HEK293 (cell line): ENCODE data around the gene CADPS2.

Experiments
- CTCF ChIP-seq: fragments of 450-650 bp; formaldehyde crosslinking; IDR thresholded peaks from 2 replicates; pipeline ENCODE4 v1.5.1; 2016; ENCODE audit warnings: missing biosample characterization, missing genetic modification characterization
- GLIS2 ChIP-seq: fragments of 450-650 bp; formaldehyde crosslinking; IDR thresholded peaks from 2 replicates; pipeline ENCODE4 v1.5.1; 2016; ENCODE audit warnings: missing biosample characterization, missing genetic modification characterization
- KLF9 ChIP-seq: fragments of 450-650 bp; formaldehyde crosslinking; IDR thresholded peaks from 2 replicates; pipeline ENCODE4 v1.5.1; 2016; ENCODE audit warnings: missing biosample characterization, missing genetic modification characterization, low read depth
- PBX3 ChIP-seq: sonication (generic); formaldehyde crosslinking; IDR thresholded peaks from 2 replicates; pipeline ENCODE4 v1.8.1; 2022; ENCODE audit warnings: mild to moderate bottlenecking, moderate library complexity, missing genetic modification reagents
- SALL2 ChIP-seq: fragments of 450-650 bp; formaldehyde crosslinking; IDR thresholded peaks from 2 replicates; pipeline ENCODE4 v1.5.0; 2017; ENCODE audit warnings: missing biosample characterization, mild to moderate bottlenecking, missing genetic modification characterization, borderline replicate concordance
- SP2 ChIP-seq: fragments of 450-650 bp; formaldehyde crosslinking; IDR thresholded peaks from 2 replicates; pipeline ENCODE4 v1.5.1; 2016; ENCODE audit warnings: missing biosample characterization, missing genetic modification characterization
- TCF7L2 ChIP-seq: IDR thresholded peaks from 2 replicates; pipeline ENCODE4 v1.6.1; 2011; ENCODE audit warnings: low read depth, mild to moderate bottlenecking, inconsistent platforms, low read length, moderate library complexity, borderline replicate concordance
- ZBTB1 ChIP-seq: fragments of 450-650 bp; formaldehyde crosslinking; IDR thresholded peaks from 2 replicates; pipeline ENCODE4 v1.5.1; 2016; ENCODE audit warnings: missing biosample characterization, missing genetic modification characterization
- ZNF10 ChIP-seq: fragments of 450-650 bp; formaldehyde crosslinking; IDR thresholded peaks from 2 replicates; pipeline ENCODE4 v1.5.1; 2017; ENCODE audit warnings: missing biosample characterization, missing genetic modification characterization
- ZNF335 ChIP-seq: fragments of 450-650 bp; formaldehyde crosslinking; conservative IDR thresholded peaks from 2 replicates; pipeline ENCODE4 v1.5.1; 2016; ENCODE audit warnings: missing biosample characterization, missing genetic modification characterization
- ZNF548 ChIP-seq: fragments of 450-650 bp; formaldehyde crosslinking; IDR thresholded peaks from 2 replicates; pipeline ENCODE4 v1.5.1; 2016; ENCODE audit warnings: missing biosample characterization, missing genetic modification characterization
- ZNF549 ChIP-seq: fragments of 450-650 bp; IDR thresholded peaks from 2 replicates; pipeline ENCODE4 v1.5.1; 2018; ENCODE audit warnings: missing biosample characterization, missing genetic modification characterization, mild to moderate bottlenecking, inconsistent platforms, moderate library complexity
- ZNF623 ChIP-seq: fragments of 450-650 bp; formaldehyde crosslinking; IDR thresholded peaks from 2 replicates; pipeline ENCODE4 v1.5.1; 2016; ENCODE audit warnings: missing biosample characterization, missing genetic modification characterization

- TF ChIP-seq CTCF (tag by site-specific recombination) (no peak), ZNF10 (tag by site-specific recombination) (no peak), ZNF548 (tag by site-specific recombination) (no peak), ZNF335 (tag by site-specific recombination) (no peak), ZNF549 (tag by site-specific recombination) (no peak), SP2 (tag by site-specific recombination) (no peak), ZBTB1 (tag by site-specific recombination) (no peak), ZNF623 (tag by site-specific recombination) (no peak), GLIS2 (tag by site-specific recombination) (no peak), KLF9 (tag by site-specific recombination) (no peak; the same call in 1 of the 2 replicates), TCF7L2 (no peak), SALL2 (tag by site-specific recombination) (no peak), PBX3 (CRISPR knock-in tag) (no peak)
Measured at GRCh38 chr7:122304996-122305421, 581.3 kb downstream of the CADPS2 start.
